Germinal center (tissue), 1 donor: ENCODE data around the gene DMGDH.

Source experiments
- DNase-seq: peaks from one replicate; pipeline ENCODE4 v3.0.0; 2012; ENCODE audit warnings: mixed read lengths, low spot score

The DMGDH gene

GRCh38 chr5:79069488-79070349 is at the start of gene DMGDH, which contains the start of gene BHMT2:
DMGDH (minus strand) TSS chr5:79069674; CDS start chr5:79069620, 54 bp downstream.
BHMT2 (plus strand) TSS chr5:79069767; CDS start chr5:79069783, 16 bp downstream.
- DNase-seq: no peak

GRCh38 chr5:79112703-79113058 is 43.2 kb upstream of the DMGDH start:
- no peak for DNase-seq

- DNase-seq: no peak
Measured at GRCh38 chr5:79111960-79112702, 42.7 kb upstream of the DMGDH start.

GRCh38 chr5:79111387-79111959 is 42.0 kb upstream of the DMGDH start, which contains the start of gene BHMT:
BHMT (plus strand) TSS chr5:79111809; CDS start chr5:79111886, 77 bp downstream.
- no peak for DNase-seq

GRCh38 chr5:79109527-79110492 is 40.3 kb upstream of the DMGDH start:
- DNase-seq: peak; percentile 22

- DNase-seq: no peak
Measured at GRCh38 chr5:79108792-79109191, 39.3 kb upstream of the DMGDH start.

- DNase-seq: no peak
Measured at GRCh38 chr5:79108086-79108485, 38.6 kb upstream of the DMGDH start.

- DNase-seq: no peak
Measured at GRCh38 chr5:79107020-79107796, 37.7 kb upstream of the DMGDH start.

- DNase-seq: no peak
Measured at GRCh38 chr5:79105868-79106267, 36.4 kb upstream of the DMGDH start.

- DNase-seq: no peak
Measured at GRCh38 chr5:79093762-79094161, 24.3 kb upstream of the DMGDH start.

- no peak for DNase-seq
Measured at GRCh38 chr5:79091064-79091463, 21.6 kb upstream of the DMGDH start.

GRCh38 chr5:79088507-79088906 is 19.0 kb upstream of the DMGDH start:
- no peak for DNase-seq

GRCh38 chr5:79086116-79086515 is 16.6 kb upstream of the DMGDH start:
- DNase-seq: no peak

GRCh38 chr5:79081779-79082178 is 12.3 kb upstream of the DMGDH start:
- DNase-seq: no peak

GRCh38 chr5:79080804-79081203 is 11.3 kb upstream of the DMGDH start:
- DNase-seq: no peak

- no peak for DNase-seq
Measured at GRCh38 chr5:79077680-79078365, 8.3 kb upstream of the DMGDH start.

- DNase-seq: no peak
Measured at GRCh38 chr5:79076819-79077218, 7.3 kb upstream of the DMGDH start.

GRCh38 chr5:79075646-79076426 is 6.4 kb upstream of the DMGDH start:
- DNase-seq: no peak

- no peak for DNase-seq
Measured at GRCh38 chr5:79074641-79075040, 5.2 kb upstream of the DMGDH start.

GRCh38 chr5:79070350-79070667 is 835 bp upstream of the DMGDH start:
- no peak for DNase-seq
